ENCODE results near the gene SH3PXD2B.

DNA sequence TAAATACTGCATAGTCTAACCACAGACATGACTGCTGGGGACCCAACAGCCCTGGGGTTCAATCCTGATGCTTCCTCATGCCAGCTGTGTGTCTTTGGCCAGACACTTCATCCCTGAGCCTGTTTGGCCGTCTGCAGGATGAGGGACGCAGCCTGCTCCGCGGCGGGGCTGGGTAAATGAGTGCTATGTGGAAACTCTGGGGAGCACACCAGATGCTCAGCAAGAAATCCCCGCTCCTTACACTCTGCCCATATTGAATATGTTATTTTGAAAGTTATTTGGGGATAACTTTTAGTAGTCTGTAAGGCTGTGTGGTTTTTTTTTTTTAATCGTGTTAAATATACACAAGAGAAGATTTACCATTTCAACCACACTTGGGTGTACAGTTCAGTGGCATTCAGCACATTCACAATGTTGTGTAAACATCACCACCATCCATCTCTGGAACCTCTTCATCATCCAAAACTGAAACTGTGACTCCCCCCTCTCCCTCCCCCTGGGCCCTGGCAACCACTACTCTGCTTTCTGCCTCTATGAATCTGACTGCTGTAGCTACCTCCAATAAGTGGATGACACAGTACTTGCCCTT lies 42.7 kb downstream of the SH3PXD2B start:
- no peak for TF ChIP-seq SP1 (CRISPR knock-in tag; conservative IDR thresholded peaks at IDR 0.05)
- TF ChIP-seq, protein P1, sequence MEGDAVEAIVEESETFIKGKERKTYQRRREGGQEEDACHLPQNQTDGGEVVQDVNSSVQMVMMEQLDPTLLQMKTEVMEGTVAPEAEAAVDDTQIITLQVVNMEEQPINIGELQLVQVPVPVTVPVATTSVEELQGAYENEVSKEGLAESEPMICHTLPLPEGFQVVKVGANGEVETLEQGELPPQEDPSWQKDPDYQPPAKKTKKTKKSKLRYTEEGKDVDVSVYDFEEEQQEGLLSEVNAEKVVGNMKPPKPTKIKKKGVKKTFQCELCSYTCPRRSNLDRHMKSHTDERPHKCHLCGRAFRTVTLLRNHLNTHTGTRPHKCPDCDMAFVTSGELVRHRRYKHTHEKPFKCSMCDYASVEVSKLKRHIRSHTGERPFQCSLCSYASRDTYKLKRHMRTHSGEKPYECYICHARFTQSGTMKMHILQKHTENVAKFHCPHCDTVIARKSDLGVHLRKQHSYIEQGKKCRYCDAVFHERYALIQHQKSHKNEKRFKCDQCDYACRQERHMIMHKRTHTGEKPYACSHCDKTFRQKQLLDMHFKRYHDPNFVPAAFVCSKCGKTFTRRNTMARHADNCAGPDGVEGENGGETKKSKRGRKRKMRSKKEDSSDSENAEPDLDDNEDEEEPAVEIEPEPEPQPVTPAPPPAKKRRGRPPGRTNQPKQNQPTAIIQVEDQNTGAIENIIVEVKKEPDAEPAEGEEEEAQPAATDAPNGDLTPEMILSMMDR (IDR thresholded peaks at IDR 0.05), result no peak
- TF ChIP-seq, protein P2, sequence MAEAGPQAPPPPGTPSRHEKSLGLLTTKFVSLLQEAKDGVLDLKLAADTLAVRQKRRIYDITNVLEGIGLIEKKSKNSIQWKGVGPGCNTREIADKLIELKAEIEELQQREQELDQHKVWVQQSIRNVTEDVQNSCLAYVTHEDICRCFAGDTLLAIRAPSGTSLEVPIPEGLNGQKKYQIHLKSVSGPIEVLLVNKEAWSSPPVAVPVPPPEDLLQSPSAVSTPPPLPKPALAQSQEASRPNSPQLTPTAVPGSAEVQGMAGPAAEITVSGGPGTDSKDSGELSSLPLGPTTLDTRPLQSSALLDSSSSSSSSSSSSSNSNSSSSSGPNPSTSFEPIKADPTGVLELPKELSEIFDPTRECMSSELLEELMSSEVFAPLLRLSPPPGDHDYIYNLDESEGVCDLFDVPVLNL (CRISPR knock-in tag; IDR thresholded peaks at IDR 0.05; ENCODE audit: borderline replicate concordance, low read depth), result no peak
- no peak for TF ChIP-seq CBFB (CRISPR knock-in tag; IDR thresholded peaks at IDR 0.05; ENCODE audit: low read depth)
